Hindlimb muscle (tissue), 1 donor: ENCODE results near the gene CEBPG. TPM values are rescaled to one million over a fixed set of nuclear protein-coding genes. Genes with fewer than 3 reads are reported as not detected.

Experiments
- DNase-seq: peaks from one replicate; pipeline ENCODE4 v3.0.0-alpha.2; 2013
- polyA plus RNA-seq: library from polyadenylated mRNA; unstranded; fragments of 120-200 nt; gene quantifications from one replicate; pipeline ENCODE4 v1.2.1, GENCODE V29; 2013; ENCODE audit not compliant: insufficient read length

CEBPG gene
- polyA plus RNA-seq, 1 donor = 16.9 TPM

GRCh38 chr19:33407140-33407551 lies 33.6 kb downstream of the CEBPG start:
- no peak for DNase-seq

DNA sequence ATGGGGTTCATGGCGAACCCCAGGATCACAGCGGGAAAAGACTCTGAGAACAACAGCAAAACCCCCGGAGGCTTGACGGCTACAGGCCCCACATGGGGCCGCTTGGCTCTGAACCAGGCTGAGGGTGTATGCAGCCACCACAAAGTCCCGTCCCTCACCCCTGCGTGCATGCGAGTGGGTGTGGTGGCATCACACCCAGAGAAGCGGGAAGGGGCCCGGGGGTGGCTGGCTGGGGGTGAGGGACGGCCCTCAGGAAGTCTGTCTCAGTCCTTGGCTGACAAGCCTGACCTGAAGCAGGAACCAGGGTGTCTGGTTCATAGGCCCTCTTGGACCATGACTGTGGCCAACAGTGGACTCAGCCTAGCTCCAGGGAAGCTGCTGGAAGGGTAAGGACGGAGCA lies 34.2 kb downstream of the CEBPG start:
- DNase-seq = no peak

- no peak for DNase-seq
Observed at GRCh38 chr19:33408116-33408515, 34.6 kb downstream of the CEBPG start.

DNA sequence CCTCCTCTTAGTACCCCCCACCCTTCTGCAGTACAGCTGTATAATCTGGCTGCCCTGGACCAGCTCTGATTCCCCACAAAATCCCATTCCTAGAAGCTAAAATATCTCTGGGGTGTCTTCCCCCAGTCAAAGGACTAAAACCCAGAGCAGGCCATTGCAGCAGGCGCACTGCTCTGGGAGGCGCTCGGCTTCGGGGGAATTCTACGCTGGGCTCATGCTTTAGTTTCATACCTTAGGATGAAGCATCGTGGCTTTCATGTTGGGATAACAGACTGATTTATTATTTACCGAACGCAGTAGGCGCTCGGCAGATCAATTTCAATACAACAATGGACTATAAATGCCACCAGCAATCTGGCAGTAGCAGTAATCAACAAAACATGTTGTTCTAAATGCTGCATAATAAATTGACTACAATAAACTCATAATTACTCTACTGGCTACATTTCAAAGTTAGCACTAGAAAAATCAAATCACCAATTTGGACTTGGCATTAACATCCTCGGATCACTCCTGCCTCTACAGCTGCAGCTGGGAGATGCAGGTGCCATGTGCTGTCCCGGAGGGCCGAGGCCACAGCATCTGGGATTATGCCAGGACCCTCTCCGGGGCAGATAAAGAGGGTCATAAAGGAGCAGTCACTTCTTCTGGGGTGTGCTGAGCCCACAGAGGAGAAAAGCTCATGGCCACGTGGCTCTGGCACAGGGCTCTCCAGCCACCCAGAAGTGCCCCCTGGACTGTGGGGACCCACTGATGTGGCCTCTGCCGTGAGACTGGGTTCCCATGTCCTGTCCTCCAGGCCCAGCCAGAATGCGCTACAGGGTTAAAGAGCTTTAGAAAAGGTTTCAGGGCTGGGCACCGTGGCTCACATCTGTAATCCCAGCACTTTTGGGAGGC lies 35.3 kb downstream of the CEBPG start:
- DNase-seq = no peak

- DNase-seq = no peak
Observed at GRCh38 chr19:33409906-33410685, 36.6 kb downstream of the CEBPG start.

DNA sequence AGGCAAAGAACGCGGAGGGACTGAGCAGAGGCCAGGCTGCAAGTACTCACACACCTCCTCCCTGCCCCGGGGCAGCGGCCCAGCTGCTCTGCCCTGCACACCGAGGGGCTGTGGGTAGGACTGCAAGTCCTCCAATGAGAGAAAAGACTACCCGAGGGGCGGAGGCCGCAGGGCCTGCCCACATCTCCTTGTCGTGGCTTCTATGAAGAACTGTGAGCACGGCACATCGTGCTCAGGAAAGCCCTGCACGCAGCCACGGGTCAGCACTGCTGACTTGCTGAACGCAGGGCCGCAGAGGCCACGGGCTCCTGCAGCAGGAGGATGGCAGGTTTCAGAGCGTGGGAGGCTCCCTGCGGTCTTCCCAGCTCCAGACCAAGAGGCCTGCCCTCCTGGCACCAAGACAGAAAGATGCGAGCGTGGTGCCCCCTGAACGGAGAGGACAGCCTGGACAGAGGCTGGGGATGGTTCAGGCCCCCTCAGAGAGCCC lies 37.4 kb downstream of the CEBPG start:
- no peak for DNase-seq

DNA sequence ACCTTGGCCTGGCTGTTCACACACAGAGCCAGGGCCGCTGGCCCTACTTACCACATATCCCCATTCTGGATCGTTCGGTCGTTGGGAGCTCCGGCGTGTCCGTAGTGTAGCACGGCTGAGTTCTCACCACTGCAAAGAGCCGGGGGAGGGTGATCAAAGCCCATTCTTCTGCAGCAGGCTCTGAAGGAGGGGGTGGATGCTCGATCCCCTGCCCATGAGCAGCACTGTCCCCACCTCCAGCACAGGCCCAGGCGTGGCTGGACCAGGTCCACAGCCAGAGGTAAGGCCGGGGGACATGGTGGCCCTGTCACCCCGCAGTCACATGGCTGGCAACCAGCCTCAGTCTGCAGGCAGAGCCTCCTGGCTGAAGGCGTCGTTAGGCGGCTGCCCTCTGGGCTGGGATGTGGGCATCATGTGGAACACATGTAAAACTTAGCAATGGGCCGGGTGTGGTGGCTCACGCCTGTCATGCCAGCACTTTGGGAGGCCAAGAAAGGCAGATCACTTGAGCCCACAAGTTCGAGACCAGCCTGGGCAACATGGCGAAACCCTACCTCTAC lies 38.2 kb downstream of the CEBPG start:
- no peak for DNase-seq

DNA sequence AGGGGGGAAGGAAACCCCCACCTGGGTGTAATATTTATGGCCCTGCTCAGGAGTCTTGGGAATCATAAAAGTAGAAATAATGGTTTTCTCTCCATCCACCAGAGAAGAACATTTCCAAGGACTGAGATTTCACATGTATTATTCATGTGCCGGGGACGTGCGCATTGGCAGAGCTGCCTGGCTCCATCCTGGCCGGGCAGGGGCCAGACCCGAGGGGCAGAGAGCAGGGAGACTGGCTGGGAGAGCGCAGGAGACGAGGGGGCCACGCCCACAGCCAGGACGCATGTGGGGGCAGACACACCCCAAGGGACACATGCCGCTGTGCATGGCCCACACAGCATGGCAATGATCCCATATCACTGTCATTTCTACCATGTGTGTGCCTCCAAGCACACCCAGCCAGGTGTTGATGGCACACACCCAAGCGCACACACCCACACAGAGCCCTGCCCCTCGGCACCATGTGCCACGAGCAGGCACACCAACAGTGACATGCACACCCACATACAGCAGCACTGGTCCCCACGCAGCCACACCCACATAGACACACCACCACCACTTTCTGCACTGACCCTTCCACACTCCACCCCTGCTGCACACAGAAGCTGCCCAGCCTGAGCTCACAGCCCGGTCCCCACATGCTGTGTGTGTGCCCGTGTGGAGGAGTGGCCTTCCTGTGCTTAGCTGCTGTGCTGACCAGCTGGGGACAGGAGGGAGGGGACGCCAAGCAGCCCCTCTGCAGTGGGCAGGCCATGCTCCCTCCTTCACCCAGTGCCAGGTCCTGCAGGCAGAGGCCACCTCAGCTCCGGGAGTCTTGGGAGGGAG lies 39.3 kb downstream of the CEBPG start:
- DNase-seq = no peak

DNA sequence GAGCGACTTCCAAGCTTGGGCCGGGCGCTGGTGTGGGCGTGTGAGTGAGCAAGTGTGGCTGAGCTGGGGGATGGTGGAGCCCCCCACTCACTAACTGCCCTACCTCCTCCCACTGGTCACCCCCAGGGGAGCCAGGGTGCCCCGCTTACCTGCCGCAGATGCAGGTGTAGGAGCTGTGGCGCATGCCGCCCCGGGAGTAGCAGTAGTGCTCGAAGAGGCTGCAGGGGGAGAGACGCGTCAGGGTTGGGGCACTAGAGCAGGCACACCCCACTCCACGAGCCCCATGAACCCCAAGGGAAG lies 39.9 kb downstream of the CEBPG start:
- no peak for DNase-seq

- DNase-seq = no peak
Observed at GRCh38 chr19:33413868-33414666, 40.6 kb downstream of the CEBPG start.

GRCh38 chr19:33414667-33415605 lies 41.4 kb downstream of the CEBPG start:
- DNase-seq = no peak

DNA sequence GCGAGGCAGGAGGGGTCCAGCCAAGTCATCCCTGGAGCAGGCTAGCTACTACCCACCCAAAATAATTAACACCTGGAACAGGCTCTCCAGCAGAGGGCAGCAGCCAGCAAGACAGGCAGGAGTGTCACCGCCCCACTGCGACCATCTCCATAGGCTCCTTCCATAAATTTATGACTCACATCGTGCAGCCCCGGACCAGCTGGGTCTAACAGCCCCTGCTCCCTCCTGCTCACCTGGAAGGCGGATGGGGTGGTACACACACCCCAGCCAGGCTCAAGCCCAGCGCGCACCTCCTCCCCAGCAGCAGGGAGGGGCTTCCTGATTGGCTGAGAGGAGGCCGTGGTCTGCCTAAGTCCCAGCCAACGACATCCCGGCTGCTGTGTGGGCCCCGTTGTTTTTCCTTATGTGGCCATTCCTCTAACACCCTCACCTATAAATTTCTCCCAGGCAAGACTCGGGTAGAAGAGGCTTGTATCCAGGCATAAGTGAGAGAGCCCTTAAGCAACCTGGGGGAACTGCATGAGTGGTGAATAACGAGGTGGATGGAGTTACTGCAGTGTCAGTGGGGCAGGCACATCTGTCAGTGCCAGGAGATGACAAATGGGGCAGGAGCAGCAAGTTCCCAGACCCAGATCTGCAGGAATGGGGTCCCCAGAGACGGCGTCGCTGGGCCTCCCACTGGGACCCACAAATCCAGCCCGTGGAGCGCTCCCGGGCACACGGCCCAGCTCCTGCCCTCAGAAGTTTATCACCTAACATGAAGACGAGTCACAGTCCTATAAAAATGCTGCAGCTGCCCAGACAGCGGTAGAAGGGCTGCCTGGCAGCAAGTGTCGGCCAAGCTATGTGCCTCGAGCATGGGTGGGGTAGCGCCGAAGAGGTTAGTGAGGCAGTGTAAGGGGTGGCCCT lies 43.1 kb downstream of the CEBPG start:
- no peak for DNase-seq

DNA sequence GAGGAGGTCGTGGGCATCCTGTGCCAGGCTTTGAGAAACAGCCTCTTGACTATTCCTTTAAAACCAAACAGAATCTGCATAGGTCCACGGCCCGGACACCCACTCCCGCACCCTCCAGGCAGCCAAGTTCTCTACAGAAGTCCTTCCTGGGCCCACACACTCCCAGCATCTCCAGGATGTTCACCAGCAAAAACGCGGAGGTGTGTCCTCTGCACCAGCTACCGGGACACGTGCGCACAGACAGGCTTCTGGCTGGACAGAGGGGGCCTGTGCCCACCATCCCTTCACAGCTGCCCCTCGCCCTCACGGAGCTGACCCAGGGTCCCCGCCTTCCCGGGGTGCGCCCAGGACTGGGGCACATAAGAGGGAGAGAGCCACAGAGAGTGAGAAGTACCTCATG lies 44.2 kb downstream of the CEBPG start:
- DNase-seq = no peak

GRCh38 chr19:33418461-33418860 lies 45.0 kb downstream of the CEBPG start:
- no peak for DNase-seq

DNA sequence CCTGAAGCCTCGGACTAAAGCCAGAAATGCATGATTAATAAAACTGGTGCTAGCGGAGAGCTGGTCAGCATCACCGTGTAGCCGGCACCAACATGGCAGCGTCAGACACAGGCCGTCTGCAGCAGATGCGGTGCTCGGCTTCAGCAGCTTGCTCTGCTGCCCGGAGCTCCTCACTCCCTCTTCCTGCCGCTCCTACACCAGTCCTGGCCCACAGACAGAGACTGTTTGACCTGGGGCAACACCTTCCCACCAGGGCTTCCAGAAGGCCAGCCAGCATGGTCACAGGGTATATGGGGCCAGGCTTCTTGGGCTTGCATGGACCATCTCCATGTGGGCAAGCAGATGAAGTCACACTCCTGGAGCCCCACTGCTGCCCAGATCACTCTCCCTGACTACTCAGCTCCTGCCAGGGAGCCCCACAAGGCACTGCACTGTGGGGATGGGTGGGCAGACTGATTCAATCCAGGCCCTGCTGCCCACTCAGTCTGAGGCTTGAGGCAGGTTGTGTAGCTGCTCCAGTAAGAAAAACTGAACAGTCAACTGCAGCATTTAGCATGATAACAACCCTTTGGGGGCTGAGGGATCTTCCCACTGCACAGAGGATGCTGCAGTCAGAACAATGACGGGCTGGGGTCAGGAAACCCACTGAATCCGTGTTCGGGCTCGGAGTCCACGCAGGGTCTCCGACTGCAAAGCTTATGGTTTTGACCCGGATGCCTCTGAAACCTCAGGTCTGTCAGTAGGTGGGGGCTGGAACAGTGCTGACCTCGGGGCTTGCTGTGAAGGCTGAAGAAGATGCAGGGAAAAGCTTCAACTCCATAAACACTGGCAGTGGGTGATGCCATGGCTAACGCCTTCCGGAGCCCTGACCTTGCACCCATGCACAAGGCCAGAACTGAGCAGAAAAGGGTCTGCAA lies 45.6 kb downstream of the CEBPG start:
- no peak for DNase-seq

DNA sequence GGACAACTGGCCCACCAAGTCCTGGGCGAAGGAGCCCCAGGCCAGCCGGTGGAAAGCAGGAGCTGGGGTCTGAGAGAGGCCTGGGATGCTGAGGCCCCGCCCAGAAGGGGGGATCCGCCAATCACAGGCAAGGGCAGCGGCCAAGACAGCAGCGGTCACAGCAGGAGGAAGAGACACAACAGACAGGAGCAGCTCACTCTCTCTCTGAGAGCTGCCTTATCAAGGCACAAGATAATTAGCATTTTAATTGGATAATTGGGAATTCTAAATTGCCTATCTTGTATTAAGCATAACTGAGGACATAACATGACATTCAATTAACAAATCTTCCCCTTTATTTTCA lies 46.2 kb downstream of the CEBPG start:
- DNase-seq = no peak

- no peak for DNase-seq
Observed at GRCh38 chr19:33420821-33421220, 47.3 kb downstream of the CEBPG start.

GRCh38 chr19:33421368-33421767 lies 47.9 kb downstream of the CEBPG start:
- DNase-seq = no peak
